ENCODE measurements around the gene MIGA1. TPM values are rescaled to one million over a fixed set of nuclear protein-coding genes. Genes with fewer than 3 reads are reported as not detected.
"Not testable (repeated sequence)": the region's sequence is repeated elsewhere in the genome, so short reads cannot be mapped to it uniquely, and the experiment has no call there.

Gene MIGA1
- total RNA-seq, 1 experiment from 2014 or later: 2.7 TPM

DNA sequence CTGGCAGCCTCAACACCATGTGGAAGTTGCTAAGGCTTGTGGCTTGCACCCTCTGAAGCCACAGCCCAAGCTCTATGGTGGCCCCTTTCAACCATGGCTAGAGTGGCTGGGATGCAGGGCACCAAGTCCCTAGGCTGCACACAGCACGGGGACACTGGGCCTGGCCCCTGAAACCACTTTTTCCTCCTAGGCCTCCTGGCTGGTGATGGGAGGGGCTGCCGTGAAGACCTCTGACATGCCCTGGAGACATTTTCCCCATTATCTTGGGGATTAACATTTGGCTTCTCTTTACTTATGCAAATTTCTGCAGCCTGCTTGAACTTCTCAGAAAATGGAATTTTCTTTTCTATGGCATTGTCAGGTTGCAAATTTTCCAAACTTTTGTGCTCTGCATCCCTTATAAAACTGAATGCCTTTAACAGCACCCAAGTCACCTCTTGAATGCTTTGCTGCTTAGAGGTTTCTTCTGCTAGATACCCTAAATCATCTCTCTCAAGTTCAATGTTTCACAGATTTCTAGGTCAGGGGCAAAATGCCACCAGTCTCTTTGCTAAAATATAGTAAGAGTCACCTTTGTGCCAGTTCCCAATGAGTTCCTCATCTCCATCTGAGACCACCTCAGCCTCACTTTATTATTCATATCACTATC lies 6.8 kb downstream of the MIGA1 start:
- not testable (repeated sequence) for DNase-seq, H3K9me3 ChIP-seq, H3K4me3 ChIP-seq, H3K27me3 ChIP-seq
- H3K36me3 ChIP-seq: peaks cover 45% of the 10 kb centered on the region

- no peaks in the 10 kb centered on the region for H3K27me3 ChIP-seq
- no peak overlapping the region for H3K4me3 ChIP-seq
- H3K9me3 ChIP-seq: no peaks in the 10 kb centered on the region
Observed at GRCh38 chr1:77794550-77794949, 15.1 kb downstream of the MIGA1 start.

DNA sequence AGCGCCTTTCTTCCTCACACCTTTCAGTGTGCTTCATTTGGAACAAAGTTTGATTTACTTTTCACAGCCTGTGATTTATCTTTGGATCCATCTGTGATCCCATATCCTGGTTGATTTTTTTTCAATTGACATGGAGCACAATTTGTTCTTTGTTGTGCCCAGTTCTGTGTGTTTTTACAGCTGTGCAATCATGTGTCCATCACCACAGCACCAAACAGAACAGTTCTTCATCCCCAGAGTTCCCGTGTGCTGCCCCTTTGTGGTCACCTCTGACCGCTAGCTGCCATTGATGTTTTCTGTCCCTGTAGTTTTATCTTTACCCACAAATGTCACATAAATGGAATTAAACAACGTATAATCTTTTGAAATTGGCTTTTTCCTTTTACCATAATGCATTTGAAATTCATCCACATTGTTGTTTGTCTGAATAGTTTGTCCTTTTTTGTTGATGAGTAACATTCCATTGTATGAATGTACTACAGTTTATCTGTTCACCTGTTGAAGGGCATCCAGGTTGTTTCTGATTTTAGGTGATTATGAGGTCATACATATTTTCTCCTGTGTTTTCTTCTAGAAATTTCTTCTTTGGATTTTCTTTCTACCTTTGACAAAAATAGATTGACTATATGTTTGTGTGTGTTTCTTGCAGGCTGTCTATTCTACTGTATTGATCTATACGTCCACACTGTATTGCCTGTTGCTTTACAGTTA lies 17.4 kb downstream of the MIGA1 start:
- no peak for DNase-seq
- Histone ChIP-seq H3K36me3 (peaks cover 4% of the 10 kb centered on the region; the same call in 1 of the 2 replicates), H3K27me3 (no peaks in the 10 kb centered on the region), H3K4me3 (no peak overlapping the region), H3K9me3 (no peaks in the 10 kb centered on the region)

More at GRCh38 chr1:77794550-77794949, 15.1 kb downstream of the MIGA1 start:
- no peak for DNase-seq
- H3K36me3 ChIP-seq: 0 out of 2 replicates have a peak, but pooled peaks cover 6% of the 10 kb centered on the region

- Histone ChIP-seq H3K4me3 (no peak overlapping the region), H3K36me3 (peaks cover 8% of the 10 kb centered on the region; the same call in 1 of the 2 replicates), H3K9me3 (no peaks in the 10 kb centered on the region), H3K27me3 (no peaks in the 10 kb centered on the region)
- DNase-seq: no peak
Observed at GRCh38 chr1:77797991-77798390, 18.5 kb downstream of the MIGA1 start.

DNA sequence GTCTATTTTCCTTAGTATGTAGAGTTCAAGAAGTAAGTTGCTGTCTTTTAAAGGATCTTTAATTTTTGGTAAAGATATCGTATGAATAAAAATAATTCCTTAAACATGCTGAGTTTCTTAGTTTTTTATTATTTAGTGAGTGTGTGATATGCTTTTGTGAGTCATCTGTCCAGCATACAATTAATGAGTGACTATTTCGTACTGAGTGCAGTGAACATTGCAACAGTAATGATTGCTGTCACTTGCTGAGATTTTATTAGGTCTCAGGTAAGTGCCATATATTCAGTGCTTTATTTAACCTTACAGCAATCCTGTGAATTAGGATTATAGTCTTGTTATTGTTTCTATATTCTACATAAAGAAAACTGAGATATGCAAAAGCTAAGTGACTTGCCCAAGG lies 22.6 kb downstream of the MIGA1 start:
- Histone ChIP-seq H3K36me3 (peaks cover 11% of the 10 kb centered on the region), H3K4me3 (no peak overlapping the region), H3K27me3 (no peaks in the 10 kb centered on the region), H3K9me3 (no peaks in the 10 kb centered on the region)
- DNase-seq: no peak

- Histone ChIP-seq H3K27me3 (no peaks in the 10 kb centered on the region), H3K9me3 (no peaks in the 10 kb centered on the region), H3K36me3 (peaks cover 14% of the 10 kb centered on the region), H3K4me3 (no peak overlapping the region)
- DNase-seq: no peak
Observed at GRCh38 chr1:77803371-77803770, 23.9 kb downstream of the MIGA1 start.

- not testable (repeated sequence) for H3K27me3 ChIP-seq, DNase-seq, H3K9me3 ChIP-seq, H3K4me3 ChIP-seq
- peaks cover 21% of the 10 kb centered on the region for H3K36me3 ChIP-seq
Observed at GRCh38 chr1:77809787-77810462, 30.5 kb downstream of the MIGA1 start.

DNA sequence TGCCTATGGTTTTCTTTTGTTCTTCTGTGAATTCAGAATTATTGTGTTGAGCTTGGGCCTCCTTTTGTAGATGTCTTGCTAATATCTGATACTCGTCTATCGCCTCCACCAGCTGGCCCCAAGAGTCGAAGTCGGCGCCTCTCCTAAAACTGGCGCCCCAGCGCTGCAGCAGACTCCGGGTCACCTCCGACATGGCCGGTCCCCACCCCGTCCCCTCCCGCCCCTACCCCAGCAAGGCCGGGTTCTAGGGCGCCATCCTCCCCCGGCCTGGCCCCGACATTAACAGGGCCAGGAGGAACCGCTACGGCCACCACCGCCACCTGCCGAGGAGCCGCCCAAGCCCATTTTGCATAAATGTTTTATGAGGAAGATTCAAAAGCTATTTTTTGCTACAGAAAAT lies 32.1 kb downstream of the MIGA1 start:
- peaks cover 23% of the 10 kb centered on the region for H3K36me3 ChIP-seq
- H3K4me3 ChIP-seq, DNase-seq, H3K9me3 ChIP-seq, H3K27me3 ChIP-seq: not testable (repeated sequence)

- H3K9me3 ChIP-seq: no peaks in the 10 kb centered on the region
- peaks cover 23% of the 10 kb centered on the region for H3K36me3 ChIP-seq
- DNase-seq: no peak
- H3K27me3 ChIP-seq: no peaks in the 10 kb centered on the region
- no peak overlapping the region for H3K4me3 ChIP-seq
Observed at GRCh38 chr1:77817368-77818209, 38.1 kb downstream of the MIGA1 start.

DNA sequence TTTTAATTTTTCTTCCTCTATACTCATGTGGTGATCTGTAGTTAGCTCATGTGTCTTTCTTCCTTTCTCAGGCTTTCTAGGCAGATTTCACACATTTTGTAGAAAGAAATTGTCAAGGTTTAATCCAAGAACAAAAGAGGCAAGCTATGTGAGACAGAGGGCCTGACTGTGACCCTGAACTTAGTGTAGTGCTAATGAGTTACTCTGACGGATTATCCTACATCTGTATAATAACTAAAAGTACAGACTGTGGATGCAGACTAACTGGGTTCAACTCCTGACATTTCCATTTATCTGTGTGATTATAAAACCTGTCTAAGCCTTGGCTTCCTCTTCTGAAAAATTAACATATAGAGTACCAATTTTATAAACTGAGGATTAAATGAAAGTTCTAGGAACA lies 40.7 kb downstream of the MIGA1 start:
- no peak for DNase-seq
- no peak overlapping the region for H3K4me3 ChIP-seq
- no peaks in the 10 kb centered on the region for H3K9me3 ChIP-seq
- H3K27me3 ChIP-seq: no peaks in the 10 kb centered on the region
- peaks cover 31% of the 10 kb centered on the region for H3K36me3 ChIP-seq

- no peak overlapping the region for H3K4me3 ChIP-seq
- no peaks in the 10 kb centered on the region for H3K27me3 ChIP-seq
- peak; percentile 12 for DNase-seq
- peaks cover 25% of the 10 kb centered on the region for H3K36me3 ChIP-seq
- no peaks in the 10 kb centered on the region for H3K9me3 ChIP-seq
Observed at GRCh38 chr1:77824079-77824478, 44.6 kb downstream of the MIGA1 start.

- Histone ChIP-seq H3K27me3 (no peaks in the 10 kb centered on the region), H3K9me3 (no peaks in the 10 kb centered on the region), H3K4me3 (no peak overlapping the region), H3K36me3 (peaks cover 23% of the 10 kb centered on the region)
- no peak for DNase-seq
Observed at GRCh38 chr1:77824694-77825093, 45.2 kb downstream of the MIGA1 start.

DNA sequence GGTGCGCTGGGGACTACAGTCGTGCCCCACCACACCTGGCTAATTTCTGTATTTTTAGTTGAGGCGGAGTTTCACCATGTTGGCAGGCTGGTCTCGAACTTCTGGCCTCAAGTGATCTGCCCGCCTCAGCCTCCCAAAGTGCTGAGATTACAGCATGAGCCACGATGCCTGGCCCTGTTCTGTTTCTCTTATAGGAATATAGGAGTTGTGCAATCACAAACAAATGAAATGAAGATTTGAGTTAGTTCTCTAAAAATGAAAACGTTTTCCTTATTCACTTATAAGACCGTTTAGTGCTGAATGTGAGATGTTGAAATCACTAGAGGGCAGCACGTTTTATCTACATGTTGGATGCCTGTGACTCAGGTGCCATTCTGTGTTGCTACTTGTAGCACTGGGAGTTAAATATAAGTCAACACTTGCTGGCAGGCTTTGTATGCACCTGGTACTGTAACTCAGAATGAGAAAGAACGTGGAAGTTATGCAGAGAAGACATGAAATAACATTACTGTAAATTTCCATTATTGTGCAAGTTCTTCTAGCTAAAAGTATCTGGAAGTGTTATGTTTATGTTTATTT lies 45.8 kb downstream of the MIGA1 start:
- H3K4me3 ChIP-seq: no peak overlapping the region
- DNase-seq: no peak
- no peaks in the 10 kb centered on the region for H3K9me3 ChIP-seq
- peaks cover 23% of the 10 kb centered on the region for H3K36me3 ChIP-seq
- H3K27me3 ChIP-seq: no peaks in the 10 kb centered on the region

GRCh38 chr1:77826851-77827250 lies 47.4 kb downstream of the MIGA1 start:
- not testable (repeated sequence) for H3K27me3 ChIP-seq, H3K9me3 ChIP-seq, DNase-seq, H3K4me3 ChIP-seq
- H3K36me3 ChIP-seq: peaks cover 17% of the 10 kb centered on the region

DNA sequence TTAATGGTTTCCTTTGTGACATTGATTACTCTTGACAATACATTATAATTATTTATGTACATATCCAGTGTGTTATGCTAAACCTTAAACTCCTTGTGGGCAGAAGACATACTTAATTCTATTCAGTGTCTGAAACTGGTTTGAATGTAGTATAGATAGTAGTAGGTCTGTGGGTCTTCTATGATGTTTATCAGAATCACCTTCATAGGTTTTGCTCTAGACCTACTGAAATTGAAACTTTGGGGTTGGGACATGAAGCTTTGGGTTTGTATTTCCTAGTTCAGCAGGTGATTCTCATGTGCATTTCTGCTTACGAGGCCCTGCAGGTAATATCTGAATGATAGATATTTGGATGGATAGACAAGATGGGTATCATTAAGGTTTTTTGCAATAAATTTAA lies 48.6 kb downstream of the MIGA1 start:
- Histone ChIP-seq H3K4me3 (no peak overlapping the region), H3K36me3 (peaks cover 7% of the 10 kb centered on the region), H3K9me3 (no peaks in the 10 kb centered on the region), H3K27me3 (no peaks in the 10 kb centered on the region)
- no peak for DNase-seq

DNA sequence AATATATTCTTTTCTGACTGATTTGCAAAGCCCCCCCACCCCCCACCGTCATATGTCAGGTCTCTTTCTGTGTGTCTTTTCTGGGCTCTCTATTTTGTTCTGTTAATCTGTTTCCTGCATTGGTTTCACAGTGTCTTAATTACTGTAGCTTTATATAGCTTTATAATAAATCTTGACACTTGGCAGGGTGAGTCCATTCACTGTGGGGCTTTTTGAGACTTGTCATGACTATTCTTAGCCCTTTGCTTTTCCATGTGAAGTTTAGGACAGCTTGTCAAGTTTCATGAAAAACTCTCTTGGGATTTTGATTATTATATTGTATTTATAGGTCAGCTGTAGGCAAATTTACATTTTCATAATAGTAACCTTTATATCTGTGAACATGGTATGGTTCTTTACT lies 50.4 kb downstream of the MIGA1 start:
- Histone ChIP-seq H3K9me3 (no peaks in the 10 kb centered on the region), H3K4me3 (no peak overlapping the region), H3K27me3 (no peaks in the 10 kb centered on the region), H3K36me3 (peaks cover 2% of the 10 kb centered on the region; the same call in 1 of the 2 replicates)
- DNase-seq: no peak

All from MG63 (cell line).